ENCODE results near the gene TAF3. TPM values are rescaled to one million over a fixed set of nuclear protein-coding genes. Genes with fewer than 3 reads are reported as not detected.

Gene TAF3
- total RNA-seq, 1 donor from 2014 or later: 8.5 TPM

GRCh38 chr10:8044908-8045725, 226.8 kb downstream of the TAF3 start:
- Mint-ChIP-seq H3K4me3 (peak overlapping the region; percentile 72), H3K36me3 (no peaks in the 10 kb centered on the region), H3K27me3 (ENCODE audit: low read depth) (peaks cover 89% of the 10 kb centered on the region), H3K9me3 (no peaks in the 10 kb centered on the region), H3K4me1 (peaks cover 64% of the 10 kb centered on the region), H3K27ac (peak overlapping the region; percentile 49)
- DNase-seq (ENCODE audit: low spot score in 2 of 2, unreplicated experiment in 2 of 2): peak in 1 of 2 experiments; percentile 61
- no peak for TF ChIP-seq CTCF (IDR thresholded peaks at IDR 0.05; ENCODE audit: unreplicated experiment)

- peak overlapping the region; percentile 49 for H3K27ac Mint-ChIP-seq
- H3K9me3 Mint-ChIP-seq: no peaks in the 10 kb centered on the region
- H3K4me1 Mint-ChIP-seq: peaks cover 64% of the 10 kb centered on the region
- H3K36me3 Mint-ChIP-seq: no peaks in the 10 kb centered on the region
- DNase-seq (ENCODE audit: low spot score in 2 of 2, unreplicated experiment in 2 of 2): no peak
- TF ChIP-seq CTCF (IDR thresholded peaks at IDR 0.05; ENCODE audit: unreplicated experiment): no peak
- H3K27me3 Mint-ChIP-seq (ENCODE audit: low read depth): peaks cover 81% of the 10 kb centered on the region
- H3K4me3 Mint-ChIP-seq: peak overlapping the region; percentile 72
These were observed 227.6 kb downstream of the TAF3 start for GRCh38 chr10:8045726-8046494.

GRCh38 chr10:8047452-8048280, 229.4 kb downstream of the TAF3 start:
- peak overlapping the region; percentile 72 for H3K4me3 Mint-ChIP-seq

GRCh38 chr10:8048281-8049008, 230.1 kb downstream of the TAF3 start:
- H3K4me1 Mint-ChIP-seq: peaks cover 67% of the 10 kb centered on the region

More at GRCh38 chr10:8047452-8048280, 229.4 kb downstream of the TAF3 start:
- TF ChIP-seq CTCF (IDR thresholded peaks at IDR 0.05; ENCODE audit: unreplicated experiment): no peak
- Mint-ChIP-seq H3K9me3 (no peaks in the 10 kb centered on the region), H3K36me3 (no peaks in the 10 kb centered on the region), H3K27ac (no peak overlapping the region), H3K27me3 (ENCODE audit: low read depth) (peaks cover 72% of the 10 kb centered on the region), H3K4me1 (peaks cover 66% of the 10 kb centered on the region)
- peak in 1 of 2 experiments; percentile 47 for DNase-seq (ENCODE audit: low spot score in 2 of 2, unreplicated experiment in 2 of 2)

More at GRCh38 chr10:8048281-8049008, 230.1 kb downstream of the TAF3 start:
- no peak for DNase-seq (ENCODE audit: low spot score in 2 of 2, unreplicated experiment in 2 of 2)
- no peak for TF ChIP-seq CTCF (IDR thresholded peaks at IDR 0.05; ENCODE audit: unreplicated experiment)
- H3K4me3 Mint-ChIP-seq: peak overlapping the region; percentile 72
- peak overlapping the region; percentile 83 for H3K27ac Mint-ChIP-seq
- H3K9me3 Mint-ChIP-seq: no peaks in the 10 kb centered on the region
- peaks cover 70% of the 10 kb centered on the region for H3K27me3 Mint-ChIP-seq (ENCODE audit: low read depth)
- H3K36me3 Mint-ChIP-seq: no peaks in the 10 kb centered on the region

Data from mesothelial cell of epicardium (in vitro differentiated cells).